ENCODE results near the gene PAPPA.

Gene PAPPA

DNA sequence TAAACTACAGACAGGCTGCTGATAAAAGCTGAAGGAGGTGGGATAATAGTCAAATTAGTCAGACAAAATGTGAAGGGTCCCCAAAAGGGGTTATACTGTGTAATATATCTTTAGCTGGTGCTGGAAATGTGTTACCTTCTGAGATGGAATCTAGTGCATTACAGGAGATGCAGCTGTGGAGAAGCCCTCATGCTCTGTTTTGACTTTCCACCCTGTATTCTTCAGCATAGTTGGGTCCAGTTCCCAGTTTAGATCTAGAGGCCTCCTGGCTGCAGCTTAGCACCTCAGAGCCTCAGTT is 122.6 kb downstream of the PAPPA start:
- no peak for DNase-seq (ENCODE audit: low read depth)

DNA sequence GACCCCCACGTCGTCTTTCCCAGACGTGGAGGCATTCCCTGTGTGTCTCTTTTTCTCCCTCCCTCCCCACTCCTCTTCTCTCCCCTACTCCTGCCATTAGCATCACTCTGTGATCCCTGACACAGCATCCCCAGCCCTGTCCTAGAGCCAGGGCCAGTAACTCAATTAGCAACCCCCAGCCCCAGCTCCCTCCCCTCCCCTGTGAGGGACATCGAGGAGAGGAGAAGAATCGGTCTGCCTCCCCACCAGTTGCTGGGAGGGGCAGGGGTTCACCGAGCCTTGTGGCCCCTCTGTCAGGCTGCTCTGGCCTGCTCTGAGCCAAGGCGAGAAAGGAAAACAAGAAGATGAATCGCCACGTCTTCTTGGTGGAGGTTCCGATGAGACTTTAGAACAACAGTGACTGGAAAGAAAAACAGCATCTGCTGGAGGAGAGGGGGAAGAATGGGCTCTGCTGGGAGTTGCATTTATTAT is 123.1 kb downstream of the PAPPA start:
- DNase-seq (ENCODE audit: low read depth) = no peak

DNA sequence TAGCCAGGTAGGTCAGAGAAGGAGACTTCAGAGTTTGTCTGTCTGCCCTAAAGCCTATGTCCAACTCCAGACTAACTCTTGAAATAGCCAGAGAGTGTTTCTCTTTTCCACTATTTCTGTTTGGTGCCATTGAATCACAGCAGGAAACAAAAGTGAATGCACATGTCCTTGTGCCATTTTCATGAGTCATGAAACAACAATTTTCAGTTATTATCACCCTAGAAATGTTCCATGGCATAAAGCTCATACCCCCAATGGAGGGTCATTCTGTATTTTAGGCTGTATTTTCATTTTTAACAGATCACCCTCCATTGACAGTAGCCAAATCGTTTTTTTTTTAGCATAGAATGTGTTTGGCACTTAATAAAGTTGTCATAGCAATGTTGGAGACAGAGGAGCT is 124.7 kb downstream of the PAPPA start:
- DNase-seq (ENCODE audit: low read depth) = no peak

DNA sequence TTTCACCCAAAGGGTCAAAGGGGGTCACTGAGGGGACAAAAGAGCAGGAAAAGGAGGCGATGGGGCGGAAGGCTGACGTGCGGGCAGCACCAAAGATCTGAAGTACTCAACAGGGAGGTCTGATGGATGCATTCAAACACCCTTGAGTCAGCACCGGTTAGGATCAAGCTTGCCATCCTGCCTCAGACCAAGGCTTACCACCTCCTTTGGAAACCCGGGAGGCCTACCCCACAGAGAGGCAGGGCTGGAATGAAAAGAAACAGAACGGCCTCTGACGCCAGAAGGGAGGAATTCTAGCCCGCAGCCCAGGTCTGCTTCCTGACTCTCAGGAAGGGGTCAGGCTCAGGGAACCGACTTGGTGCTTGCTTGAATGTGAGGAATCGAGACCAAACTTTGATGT is 125.6 kb downstream of the PAPPA start:
- no peak for DNase-seq (ENCODE audit: low read depth)

DNA sequence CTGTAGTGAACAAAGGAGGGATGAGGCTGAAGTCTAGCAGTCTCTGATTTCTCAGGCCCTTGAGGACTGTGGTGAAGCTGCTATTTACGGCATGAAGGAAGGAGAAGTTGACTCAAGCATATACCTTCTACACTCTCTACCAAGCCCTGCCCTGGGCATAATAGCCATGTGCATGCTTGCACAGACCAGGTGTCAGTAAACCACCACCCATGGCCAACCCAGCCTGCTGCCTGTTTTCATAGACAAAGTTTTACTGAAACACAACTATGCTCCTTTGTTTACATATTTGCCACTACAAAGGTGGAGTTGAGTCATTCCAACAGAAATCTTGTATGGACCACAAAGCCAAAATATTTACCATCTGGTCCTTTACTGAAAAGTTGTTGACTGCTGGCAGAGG is 126.9 kb downstream of the PAPPA start:
- no peak for DNase-seq (ENCODE audit: low read depth)

DNA sequence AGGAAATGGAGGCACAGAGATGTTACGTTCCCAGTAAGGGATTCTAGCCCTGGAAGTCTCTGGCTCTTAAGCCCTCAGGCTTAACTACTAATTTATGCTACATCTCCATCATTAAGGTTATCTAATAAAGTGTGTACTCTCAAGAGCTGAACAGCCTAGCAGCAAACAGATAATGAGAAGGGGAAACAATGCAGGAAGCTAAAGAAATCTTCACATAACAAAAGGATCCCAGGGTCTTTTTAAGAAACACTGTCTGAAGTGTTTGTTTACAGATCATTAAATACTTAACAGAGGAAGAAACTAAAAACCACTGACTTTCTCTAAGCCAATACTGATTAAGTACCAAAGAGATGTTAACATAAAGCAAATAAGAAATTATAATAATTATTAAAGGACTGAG is 129.0 kb downstream of the PAPPA start:
- DNase-seq (ENCODE audit: low read depth) = no peak

DNA sequence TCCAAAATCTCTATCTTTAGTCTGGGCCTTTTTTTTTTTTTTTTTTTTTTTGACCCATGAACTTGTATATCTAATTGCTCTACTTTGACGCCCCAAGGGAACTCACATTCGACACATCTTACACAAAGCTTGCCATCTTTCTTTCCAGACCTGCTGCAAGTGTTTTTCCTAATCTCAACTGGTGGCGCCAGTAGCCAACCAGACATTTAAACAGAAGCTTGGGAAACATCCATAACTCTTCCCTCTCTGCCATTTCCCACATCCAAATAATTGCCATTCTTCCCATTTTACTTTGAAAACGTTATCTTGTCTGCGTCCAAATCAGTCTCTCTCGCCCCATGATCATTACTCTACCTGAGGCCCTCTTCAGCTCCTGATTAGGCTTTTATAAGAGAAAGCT is 130.9 kb downstream of the PAPPA start:
- DNase-seq (ENCODE audit: low read depth) = no peak

DNA sequence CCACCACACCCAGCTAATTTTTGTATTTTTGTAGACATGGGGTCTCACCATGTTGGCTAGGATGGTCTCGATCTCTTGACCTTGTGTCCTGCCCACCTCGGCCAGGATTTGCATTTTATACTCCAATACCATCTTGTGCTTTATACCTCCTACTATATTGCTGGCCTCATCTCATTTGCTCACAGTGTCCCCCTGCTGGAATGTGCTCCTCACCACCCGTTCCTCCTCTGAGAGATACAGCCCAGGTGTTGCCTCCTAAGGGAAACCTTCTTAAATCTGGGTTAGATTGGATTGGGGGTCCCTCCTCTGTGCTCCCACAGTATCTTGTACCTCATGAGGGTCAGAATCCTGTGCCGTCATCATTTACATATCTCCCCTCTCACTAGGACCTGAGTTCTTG is 131.7 kb downstream of the PAPPA start:
- DNase-seq (ENCODE audit: low read depth) = no peak

DNA sequence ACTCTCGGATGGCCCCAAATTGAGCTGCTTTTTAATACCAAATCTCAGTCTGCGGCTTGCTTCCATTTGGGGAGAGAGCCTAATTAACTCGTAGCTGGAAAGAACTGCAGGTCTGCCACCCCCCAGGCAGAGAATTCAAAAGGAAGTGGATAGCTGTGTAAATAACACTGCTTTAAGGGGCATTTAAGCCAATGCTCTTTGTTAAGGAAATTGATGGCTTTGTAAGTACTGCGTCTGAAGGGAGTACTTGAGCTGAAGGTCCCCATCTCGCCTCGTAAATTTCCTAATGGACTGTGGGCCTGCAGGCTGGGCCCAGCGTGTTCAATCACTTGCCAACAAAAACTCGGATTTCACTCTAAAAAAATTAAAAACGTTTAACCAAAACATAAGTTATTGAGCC is 132.7 kb downstream of the PAPPA start:
- no peak for DNase-seq (ENCODE audit: low read depth)

DNA sequence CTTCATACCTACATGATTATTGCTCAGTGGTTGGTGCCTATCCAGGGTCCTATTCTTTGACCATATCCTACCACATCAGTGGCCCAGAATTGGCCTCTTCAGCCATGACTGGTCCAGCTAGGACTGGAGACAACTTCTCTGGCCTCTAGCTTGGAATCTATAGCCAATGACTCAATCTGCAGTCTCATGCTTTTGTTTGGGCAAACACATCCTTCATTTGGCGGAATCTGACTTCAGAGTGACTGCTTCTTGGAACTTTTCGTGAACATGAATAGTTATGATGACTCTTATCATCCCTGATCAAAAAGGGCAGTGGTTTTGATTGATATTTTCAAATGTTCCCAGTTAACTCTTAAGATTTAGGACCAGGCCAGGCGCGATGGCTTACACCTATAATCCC is 134.1 kb downstream of the PAPPA start:
- DNase-seq (ENCODE audit: low read depth) = no peak

DNA sequence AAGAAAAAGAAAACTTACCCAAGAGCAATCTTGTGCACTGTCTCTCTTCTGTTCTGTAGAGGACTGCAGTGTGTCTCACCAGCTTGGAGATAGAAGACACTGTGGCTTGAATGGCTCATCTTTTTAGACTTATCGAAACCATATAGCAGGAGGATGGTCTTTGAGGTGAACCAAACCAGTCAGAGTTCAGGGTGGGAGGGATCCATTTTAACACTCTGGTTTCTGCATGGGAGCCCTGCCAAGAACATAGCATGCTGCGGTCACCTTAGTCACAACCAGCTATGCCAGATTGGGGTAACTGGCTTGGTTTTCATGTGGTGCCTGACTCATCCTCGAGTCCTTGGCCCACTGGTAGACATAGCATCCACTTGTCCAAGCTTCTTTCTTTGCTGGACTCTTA is 135.1 kb downstream of the PAPPA start:
- peak; percentile 97 for DNase-seq (ENCODE audit: low read depth)

DNA sequence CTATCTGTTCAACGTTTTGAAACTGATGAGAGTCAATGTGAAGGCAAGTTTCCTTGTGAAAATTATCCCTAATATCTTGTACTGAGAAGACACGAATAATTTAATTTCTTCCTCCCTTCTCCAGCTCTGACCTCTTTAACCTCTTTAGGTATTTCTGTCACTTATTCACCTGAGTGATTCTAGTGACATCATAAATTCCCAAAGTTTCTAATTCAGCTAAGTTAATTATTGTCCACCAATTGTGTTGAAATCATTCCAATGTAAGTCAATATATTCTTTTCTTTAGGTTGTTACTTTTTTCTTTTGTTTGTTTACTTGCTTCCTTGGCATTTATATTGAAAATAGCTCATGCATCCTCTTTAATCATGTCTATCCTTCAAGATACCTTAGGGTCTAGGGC is 143.8 kb downstream of the PAPPA start:
- DNase-seq (ENCODE audit: low read depth) = no peak

DNA sequence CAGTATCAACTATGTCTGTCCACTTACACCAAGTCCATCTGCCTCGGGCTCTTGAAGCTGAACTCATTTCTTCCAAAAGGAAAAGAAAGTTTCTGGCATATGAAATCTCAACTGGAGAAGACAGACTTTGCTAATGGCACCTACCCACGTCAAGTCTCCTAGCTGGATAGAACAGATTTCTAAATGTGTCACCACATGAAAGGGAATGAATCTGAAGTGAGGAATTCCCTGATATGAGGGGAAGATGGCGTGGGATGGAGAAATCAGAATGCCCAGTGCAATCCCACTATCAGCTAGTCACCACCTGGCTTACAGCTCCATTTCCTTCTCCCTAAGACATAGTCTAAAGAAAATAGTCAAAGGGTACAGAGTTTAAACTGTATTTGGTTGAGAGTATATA is 144.7 kb downstream of the PAPPA start:
- no peak for DNase-seq (ENCODE audit: low read depth)

DNA sequence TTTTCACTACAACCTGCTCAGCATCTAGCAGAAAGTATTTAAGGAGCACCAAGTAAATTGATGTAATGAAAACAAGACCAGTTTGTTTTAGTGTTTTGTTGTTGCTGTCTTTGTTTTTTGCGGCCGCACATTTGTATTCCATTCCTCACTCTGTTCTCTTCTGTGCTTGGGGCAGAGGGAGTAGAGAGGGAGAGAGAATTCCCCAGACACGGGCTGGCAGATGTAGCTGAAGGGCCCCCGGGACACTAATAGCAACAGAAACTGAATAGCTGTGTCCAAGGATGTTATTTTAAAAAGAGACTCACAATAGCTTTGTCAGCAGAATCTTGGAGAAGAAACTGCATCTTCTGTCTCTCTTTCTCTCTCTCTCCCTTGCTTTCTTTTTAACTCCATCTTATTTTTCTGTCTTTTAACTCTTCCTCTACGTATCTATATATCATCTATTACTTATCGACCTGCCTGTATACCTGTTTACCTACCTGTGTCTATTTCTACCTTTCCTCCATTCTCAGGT is 145.3 kb downstream of the PAPPA start:
- no peak for DNase-seq (ENCODE audit: low read depth)

DNA sequence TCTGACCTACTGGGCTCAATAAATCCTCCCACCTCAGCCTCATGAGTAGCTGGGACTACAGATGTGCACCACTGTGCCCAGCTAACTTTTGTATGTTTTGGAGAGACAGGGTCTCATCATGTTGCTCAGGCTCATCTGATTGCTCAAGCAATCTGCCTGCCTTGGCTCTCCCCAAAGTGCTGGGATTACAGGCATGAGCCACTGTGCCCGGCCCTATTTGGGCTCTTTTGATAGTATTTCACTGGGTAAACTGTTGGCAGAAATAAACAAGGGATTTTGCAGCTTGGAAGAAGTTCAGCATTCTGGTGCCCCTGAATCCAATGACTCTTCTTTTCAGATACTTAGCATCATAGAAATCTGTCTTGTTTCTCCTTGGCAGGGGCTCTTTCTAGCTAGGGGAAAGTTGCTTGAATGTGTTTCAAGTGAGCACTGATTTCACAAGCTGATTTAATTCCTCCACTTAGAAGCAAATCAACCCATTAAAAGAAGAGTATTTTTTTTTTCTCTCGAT is 146.8 kb downstream of the PAPPA start:
- no peak for DNase-seq (ENCODE audit: low read depth)

DNA sequence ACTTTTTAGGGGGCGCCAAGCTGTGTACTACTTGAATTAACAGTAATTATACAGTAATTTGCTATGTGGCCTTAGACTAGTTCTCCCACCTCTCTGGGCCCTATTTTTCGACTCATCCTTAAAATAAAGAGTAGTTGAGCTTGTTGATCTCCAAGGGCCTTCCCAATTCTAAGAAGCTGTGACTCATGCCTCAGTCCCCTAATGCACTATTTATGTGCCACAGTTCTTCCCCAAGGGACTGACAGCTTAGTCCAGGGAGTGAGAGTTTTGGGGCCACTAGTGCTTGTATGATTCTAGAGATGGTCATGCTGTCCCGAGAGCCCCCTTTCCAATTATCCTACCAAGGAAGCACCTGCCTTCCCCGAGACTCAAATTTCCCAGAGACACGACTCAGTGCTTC is 149.7 kb downstream of the PAPPA start:
- DNase-seq (ENCODE audit: low read depth) = no peak

DNA sequence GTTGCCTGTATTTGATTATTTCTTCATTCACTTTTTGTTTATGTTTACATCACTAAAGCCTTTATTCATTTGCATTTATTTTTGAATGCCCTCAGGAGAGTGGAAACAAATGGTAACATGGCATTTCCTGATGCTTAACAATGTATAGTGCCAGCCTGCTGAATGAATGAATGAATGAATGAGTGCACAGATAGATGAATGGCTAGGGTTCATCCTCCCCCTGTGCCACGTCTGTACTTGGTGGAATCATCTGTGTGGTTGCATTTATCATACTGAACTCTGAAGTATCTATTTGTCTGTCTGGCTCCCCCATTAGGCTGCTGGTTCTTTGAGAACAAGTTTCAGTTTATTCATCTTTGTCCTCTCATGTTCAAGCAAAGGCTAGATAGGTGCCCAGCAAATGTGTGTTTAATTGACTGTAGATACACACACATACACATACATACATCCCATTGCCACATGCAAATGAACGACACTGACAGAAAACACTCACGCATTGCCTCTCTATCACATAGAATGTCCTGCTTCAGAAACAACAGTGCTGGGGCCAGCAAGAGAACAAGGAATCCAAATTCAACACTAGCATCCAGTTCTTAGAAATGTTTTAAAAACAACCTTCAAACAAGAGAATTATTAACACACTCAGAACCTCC is 150.4 kb downstream of the PAPPA start:
- no peak for DNase-seq (ENCODE audit: low read depth)

DNA sequence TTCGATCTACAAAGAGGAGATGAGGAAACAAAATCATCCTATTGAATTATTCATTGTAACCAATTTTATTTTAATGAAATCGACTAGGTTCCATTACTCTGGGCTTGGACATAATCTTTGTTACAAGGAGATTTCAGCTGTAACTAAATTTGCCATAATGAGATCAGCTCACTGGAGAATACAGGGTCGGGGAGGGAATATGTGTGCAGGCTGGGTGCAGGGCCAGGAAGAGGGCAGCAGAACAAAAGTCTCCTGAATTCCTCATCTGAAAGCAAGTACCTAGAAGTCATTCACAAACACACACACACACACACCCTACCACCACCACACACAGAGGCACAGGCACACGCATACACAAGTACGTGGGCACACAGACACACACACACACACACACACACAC is 151.2 kb downstream of the PAPPA start:
- DNase-seq (ENCODE audit: low read depth) = no peak

DNA sequence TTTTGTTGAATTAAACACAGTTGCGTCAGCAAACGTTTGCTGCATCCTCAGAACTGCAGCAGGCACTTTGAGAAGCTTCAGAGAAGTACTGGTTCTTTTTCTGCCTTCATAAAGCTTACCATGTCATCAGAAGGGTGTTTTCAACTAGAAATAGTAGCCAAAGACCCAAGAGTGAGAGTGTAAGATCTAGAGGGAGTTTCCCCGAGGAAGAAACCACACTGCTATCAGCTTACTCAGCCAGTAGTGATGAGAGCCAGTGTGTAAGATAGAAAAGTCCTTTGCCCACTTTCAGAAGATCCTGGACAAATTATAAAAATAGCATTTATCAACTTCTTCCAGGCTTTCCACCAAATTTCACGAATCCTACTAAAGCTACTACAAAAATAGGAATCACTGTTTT is 154.5 kb downstream of the PAPPA start:
- DNase-seq (ENCODE audit: low read depth) = no peak

DNA sequence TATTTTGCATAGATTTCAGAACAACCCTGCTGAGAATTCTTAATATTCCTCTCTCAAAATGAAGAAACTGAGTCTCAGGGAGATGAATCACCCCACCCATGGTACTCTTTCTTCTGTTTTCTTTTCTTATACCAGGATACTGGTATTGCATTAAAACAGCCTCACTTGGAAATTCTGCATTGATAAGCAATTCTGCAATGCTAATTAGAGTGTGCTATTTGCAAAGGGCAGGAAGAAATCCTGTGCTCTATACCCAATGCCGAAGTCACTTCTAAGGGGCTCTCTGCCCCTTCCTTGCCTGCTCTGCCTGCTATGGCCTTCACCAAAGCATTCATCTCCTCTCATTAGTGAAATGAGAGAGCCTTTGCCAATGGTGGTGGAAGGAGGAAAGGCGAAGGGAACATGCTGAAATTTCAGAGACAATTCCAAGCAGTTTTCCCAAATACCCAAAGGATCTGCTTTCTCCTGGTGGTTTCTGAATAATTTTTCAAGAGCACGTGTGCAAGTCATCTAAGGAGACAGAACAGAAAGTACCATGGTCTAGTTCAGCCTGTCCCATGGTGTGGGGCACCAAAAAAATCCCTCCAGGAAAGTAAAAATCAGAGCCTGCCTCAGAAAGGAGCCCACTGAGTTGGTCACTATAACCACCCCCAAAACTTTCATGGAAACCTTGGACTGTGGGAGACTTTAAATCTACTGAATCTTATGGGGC is 156.5 kb downstream of the PAPPA start:
- no peak for DNase-seq (ENCODE audit: low read depth)

DNA sequence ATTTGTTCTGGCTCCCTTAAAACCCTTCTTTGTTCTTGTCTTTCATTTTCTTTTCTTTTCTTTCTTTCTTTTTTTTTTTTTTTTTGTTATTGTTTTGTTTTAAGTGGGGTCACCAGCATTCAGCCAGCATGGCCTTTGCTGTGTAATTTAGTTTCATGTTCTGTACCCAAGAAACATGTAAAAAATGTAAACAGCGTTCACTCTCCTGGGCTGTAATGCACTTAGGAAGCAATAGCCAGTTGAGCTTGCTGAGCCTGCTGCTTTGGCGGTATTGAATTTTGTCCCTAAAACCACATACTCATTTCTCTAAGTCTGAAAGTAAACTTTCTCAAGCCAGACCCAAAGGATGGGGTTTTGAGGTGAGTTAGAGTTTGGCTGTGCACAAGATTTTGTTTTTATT is 158.6 kb downstream of the PAPPA start:
- no peak for DNase-seq (ENCODE audit: low read depth)

DNA sequence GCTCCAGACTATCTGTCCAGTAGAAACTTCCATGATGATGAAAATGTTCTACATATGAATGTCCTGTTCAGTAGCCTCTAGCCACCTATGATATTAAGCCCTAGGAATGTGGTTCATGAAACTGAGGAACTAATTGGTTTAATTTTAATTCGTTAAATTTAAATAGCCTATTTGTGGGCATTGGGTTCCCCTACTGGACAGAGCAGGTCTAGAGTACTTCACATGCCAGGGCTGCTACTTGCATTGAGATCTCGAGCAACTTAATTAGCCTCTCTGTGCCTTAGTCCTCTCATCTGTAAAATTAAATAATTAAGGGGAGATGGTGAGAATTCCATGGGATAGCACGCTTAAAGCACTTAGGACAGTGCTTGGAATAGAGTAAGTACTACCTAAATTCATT is 160.0 kb downstream of the PAPPA start:
- DNase-seq (ENCODE audit: low read depth) = no peak

DNA sequence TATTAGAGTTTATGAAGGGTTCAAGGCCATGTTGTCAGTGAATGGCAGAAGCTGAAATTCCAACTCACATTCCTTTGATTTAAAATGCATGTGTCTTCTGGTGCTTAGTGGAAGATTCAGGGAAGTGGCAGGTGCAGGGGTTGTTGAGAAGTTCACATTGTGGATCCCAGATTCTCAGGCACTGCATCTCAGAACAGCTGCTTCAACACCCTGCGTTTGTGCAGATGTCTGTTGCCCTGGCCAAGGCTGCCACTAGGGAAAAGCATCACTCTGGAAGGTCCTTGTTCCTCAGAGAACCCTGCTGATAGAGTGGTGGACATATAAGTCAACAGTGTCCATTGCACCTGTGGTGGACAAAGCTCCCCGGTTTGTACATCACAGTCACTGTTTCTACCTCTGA is 162.7 kb downstream of the PAPPA start:
- no peak for DNase-seq (ENCODE audit: low read depth)

DNA sequence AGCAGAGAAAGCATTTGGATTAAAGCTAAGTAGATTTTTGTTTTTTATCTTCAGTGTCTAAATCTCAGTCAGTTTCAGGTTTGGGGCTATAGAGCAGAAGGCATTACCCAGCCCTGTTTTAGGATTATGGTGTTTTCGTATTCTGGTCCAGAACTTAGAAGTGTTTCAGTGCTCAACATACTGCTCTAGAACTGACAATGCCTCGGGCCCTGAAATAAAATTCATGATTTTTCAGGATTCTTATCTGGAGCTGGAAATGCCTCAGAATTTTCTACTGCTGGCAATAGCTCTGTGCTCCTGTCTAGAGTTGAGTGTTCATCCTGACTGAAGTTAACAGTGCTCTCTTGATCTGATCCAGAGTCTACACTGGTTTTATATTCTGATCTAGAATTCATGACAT is 163.9 kb downstream of the PAPPA start:
- no peak for DNase-seq (ENCODE audit: low read depth)

All from GM04504 (cell line).